ENCODE measurements around the gene TMEM185A. TPM values are rescaled to one million over a fixed set of nuclear protein-coding genes. Genes with fewer than 3 reads are reported as not detected.
"Not testable (repeated sequence)": the region's sequence is repeated elsewhere in the genome, so short reads cannot be mapped to it uniquely, and the experiment has no call there.

Gene TMEM185A
- total RNA-seq, 2 experiments from 2014 or later: 6.2 to 14.5 TPM

GRCh38 chrX:149598603-149599002 lies 33.0 kb downstream of the TMEM185A start:
- POLR2A ChIA-PET: not testable (repeated sequence)

GRCh38 chrX:149595943-149596342 lies 35.6 kb downstream of the TMEM185A start:
- DNase-seq (ENCODE audit: low spot score); H3K9me3 ChIP-seq (ENCODE audit: low read length); H2AFZ ChIP-seq (ENCODE audit: low read length); BruUV-seq (replicated peaks); H3K4me2 ChIP-seq (ENCODE audit: low read length); H3K27ac ChIP-seq (ENCODE audit: low read depth, low read length, poor library complexity, severe bottlenecking); H4K20me1 ChIP-seq (ENCODE audit: insufficient read depth, low read length); H3K36me3 ChIP-seq (ENCODE audit: insufficient read depth, low read length); CTCF ChIA-PET (ENCODE audit: unreplicated experiment); intact Hi-C loops (cut with micrococcal nuclease; ENCODE audit: unreplicated experiment); POLR2A ChIA-PET; H3K79me2 ChIP-seq (ENCODE audit: insufficient read depth, low read depth, low read length); H3K4me3 ChIP-seq (ENCODE audit: low read depth, low read length, poor library complexity, severe bottlenecking); H3K4me1 ChIP-seq (ENCODE audit: insufficient read depth, low read length, poor library complexity, severe bottlenecking); H3K9me2 ChIP-seq (ENCODE audit: insufficient read depth, low read length): not testable (repeated sequence)

More at GRCh38 chrX:149598603-149599002, 33.0 kb downstream of the TMEM185A start:
- H3K4me2 ChIP-seq (ENCODE audit: low read length); DNase-seq (ENCODE audit: low spot score); H3K27ac ChIP-seq (ENCODE audit: low read depth, low read length, poor library complexity, severe bottlenecking); H2AFZ ChIP-seq (ENCODE audit: low read length); H3K9me3 ChIP-seq (ENCODE audit: low read length); intact Hi-C loops (cut with micrococcal nuclease; ENCODE audit: unreplicated experiment); H4K20me1 ChIP-seq (ENCODE audit: insufficient read depth, low read length); BruUV-seq (replicated peaks); H3K36me3 ChIP-seq (ENCODE audit: insufficient read depth, low read length); H3K4me3 ChIP-seq (ENCODE audit: low read depth, low read length, poor library complexity, severe bottlenecking); CTCF ChIA-PET (ENCODE audit: unreplicated experiment); H3K9me2 ChIP-seq (ENCODE audit: insufficient read depth, low read length); H3K4me1 ChIP-seq (ENCODE audit: insufficient read depth, low read length, poor library complexity, severe bottlenecking); H3K79me2 ChIP-seq (ENCODE audit: insufficient read depth, low read depth, low read length): not testable (repeated sequence)

GRCh38 chrX:149595214-149595613 lies 36.4 kb downstream of the TMEM185A start, which contains the start of gene HSFX2:
TSS of gene HSFX2 (minus strand) at chrX:149595314. CDS start at chrX:149594700, 614 bp downstream.
- H3K79me2 ChIP-seq (ENCODE audit: insufficient read depth, low read depth, low read length); BruUV-seq (replicated peaks); H3K4me3 ChIP-seq (ENCODE audit: low read depth, low read length, poor library complexity, severe bottlenecking); H4K20me1 ChIP-seq (ENCODE audit: insufficient read depth, low read length); intact Hi-C loops (cut with micrococcal nuclease; ENCODE audit: unreplicated experiment); H3K27ac ChIP-seq (ENCODE audit: low read depth, low read length, poor library complexity, severe bottlenecking); H2AFZ ChIP-seq (ENCODE audit: low read length); H3K9me3 ChIP-seq (ENCODE audit: low read length); DNase-seq (ENCODE audit: low spot score); H3K4me2 ChIP-seq (ENCODE audit: low read length); POLR2A ChIA-PET; H3K4me1 ChIP-seq (ENCODE audit: insufficient read depth, low read length, poor library complexity, severe bottlenecking); H3K9me2 ChIP-seq (ENCODE audit: insufficient read depth, low read length); CTCF ChIA-PET (ENCODE audit: unreplicated experiment); H3K36me3 ChIP-seq (ENCODE audit: insufficient read depth, low read length): not testable (repeated sequence)

GRCh38 chrX:149590993-149591392 lies 40.6 kb downstream of the TMEM185A start:
- H3K4me1 ChIP-seq (ENCODE audit: insufficient read depth, low read length, poor library complexity, severe bottlenecking); H3K36me3 ChIP-seq (ENCODE audit: insufficient read depth, low read length); BruUV-seq (replicated peaks); H3K9me3 ChIP-seq (ENCODE audit: low read length); H3K9me2 ChIP-seq (ENCODE audit: insufficient read depth, low read length); CTCF ChIA-PET (ENCODE audit: unreplicated experiment); H3K27ac ChIP-seq (ENCODE audit: low read depth, low read length, poor library complexity, severe bottlenecking); H2AFZ ChIP-seq (ENCODE audit: low read length); DNase-seq (ENCODE audit: low spot score); H3K4me3 ChIP-seq (ENCODE audit: low read depth, low read length, poor library complexity, severe bottlenecking); H3K4me2 ChIP-seq (ENCODE audit: low read length); H4K20me1 ChIP-seq (ENCODE audit: insufficient read depth, low read length); intact Hi-C loops (cut with micrococcal nuclease; ENCODE audit: unreplicated experiment); POLR2A ChIA-PET; H3K79me2 ChIP-seq (ENCODE audit: insufficient read depth, low read depth, low read length): not testable (repeated sequence)

- H3K4me2 ChIP-seq (ENCODE audit: low read length); H2AFZ ChIP-seq (ENCODE audit: low read length); CTCF ChIA-PET (ENCODE audit: unreplicated experiment); DNase-seq (ENCODE audit: low spot score); BruUV-seq (replicated peaks); H3K9me2 ChIP-seq (ENCODE audit: insufficient read depth, low read length); POLR2A ChIA-PET; H3K9me3 ChIP-seq (ENCODE audit: low read length); H3K79me2 ChIP-seq (ENCODE audit: insufficient read depth, low read depth, low read length); H4K20me1 ChIP-seq (ENCODE audit: insufficient read depth, low read length); intact Hi-C loops (cut with micrococcal nuclease; ENCODE audit: unreplicated experiment); H3K36me3 ChIP-seq (ENCODE audit: insufficient read depth, low read length); H3K4me1 ChIP-seq (ENCODE audit: insufficient read depth, low read length, poor library complexity, severe bottlenecking); H3K4me3 ChIP-seq (ENCODE audit: low read depth, low read length, poor library complexity, severe bottlenecking); H3K27ac ChIP-seq (ENCODE audit: low read depth, low read length, poor library complexity, severe bottlenecking): not testable (repeated sequence)
Measured at GRCh38 chrX:149587359-149587758, 44.2 kb downstream of the TMEM185A start, which contains the start of gene MAGEA9B. TSS of gene MAGEA9B (minus strand) at chrX:149587459. CDS start at chrX:149583179, 4,280 bp downstream.

- H3K79me2 ChIP-seq (ENCODE audit: insufficient read depth, low read depth, low read length); POLR2A ChIA-PET; H3K4me1 ChIP-seq (ENCODE audit: insufficient read depth, low read length, poor library complexity, severe bottlenecking): not testable (repeated sequence)
Measured at GRCh38 chrX:149585631-149586030, 46.0 kb downstream of the TMEM185A start.

GRCh38 chrX:149573456-149573855 lies 58.1 kb downstream of the TMEM185A start:
- H3K4me3 ChIP-seq (ENCODE audit: low read depth, low read length, poor library complexity, severe bottlenecking); H3K36me3 ChIP-seq (ENCODE audit: insufficient read depth, low read length); CTCF ChIA-PET (ENCODE audit: unreplicated experiment); H3K79me2 ChIP-seq (ENCODE audit: insufficient read depth, low read depth, low read length); H3K9me3 ChIP-seq (ENCODE audit: low read length); H3K27ac ChIP-seq (ENCODE audit: low read depth, low read length, poor library complexity, severe bottlenecking); H3K4me2 ChIP-seq (ENCODE audit: low read length); POLR2A ChIA-PET; intact Hi-C loops (cut with micrococcal nuclease; ENCODE audit: unreplicated experiment); DNase-seq (ENCODE audit: low spot score); H4K20me1 ChIP-seq (ENCODE audit: insufficient read depth, low read length); H3K4me1 ChIP-seq (ENCODE audit: insufficient read depth, low read length, poor library complexity, severe bottlenecking); H2AFZ ChIP-seq (ENCODE audit: low read length); BruUV-seq (replicated peaks); H3K9me2 ChIP-seq (ENCODE audit: insufficient read depth, low read length): not testable (repeated sequence)

More at GRCh38 chrX:149585631-149586030, 46.0 kb downstream of the TMEM185A start:
- H3K9me2 ChIP-seq (ENCODE audit: insufficient read depth, low read length); H4K20me1 ChIP-seq (ENCODE audit: insufficient read depth, low read length); CTCF ChIA-PET (ENCODE audit: unreplicated experiment); DNase-seq (ENCODE audit: low spot score); BruUV-seq (replicated peaks); H3K27ac ChIP-seq (ENCODE audit: low read depth, low read length, poor library complexity, severe bottlenecking); intact Hi-C loops (cut with micrococcal nuclease; ENCODE audit: unreplicated experiment); H3K4me2 ChIP-seq (ENCODE audit: low read length); H3K36me3 ChIP-seq (ENCODE audit: insufficient read depth, low read length); H3K9me3 ChIP-seq (ENCODE audit: low read length); H3K4me3 ChIP-seq (ENCODE audit: low read depth, low read length, poor library complexity, severe bottlenecking); H2AFZ ChIP-seq (ENCODE audit: low read length): not testable (repeated sequence)

Measured in OCI-LY7 (cell line).